Mesendoderm (in vitro differentiated cells): Measurements from ENCODE around the gene POLN.
"Not testable (repeated sequence)": the region's sequence is repeated elsewhere in the genome, so short reads cannot be mapped to it uniquely, and the experiment has no call there.

Experiments
- DNase-seq: peaks from one replicate; pipeline ENCODE4 v3.0.0; 2013
- H2AK5ac ChIP-seq: 2 replicates; pipeline ENCODE4 v1.6.1; 2013; ENCODE audit warnings: low read length, inconsistent platforms
- H2BK120ac ChIP-seq: 2 replicates; pipeline ENCODE4 v1.6.1; 2013; ENCODE audit warnings: low read depth, mild to moderate bottlenecking, low read length, moderate library complexity, mixed read lengths
- H2BK15ac ChIP-seq: replicated peaks from 2 replicates; pipeline ENCODE4 v1.6.1; 2013; ENCODE audit warnings: low read depth, mild to moderate bottlenecking, moderate library complexity
- H2BK5ac ChIP-seq: 2 replicates; pipeline ENCODE4 v1.6.1; 2013; ENCODE audit warnings: low read length, inconsistent platforms
- H3K18ac ChIP-seq: 2 replicates; pipeline ENCODE4 v1.6.1; 2013; ENCODE audit warnings: mild to moderate bottlenecking, low read length, mixed read lengths
- H3K23ac ChIP-seq: one replicate; pipeline ENCODE4 v1.6.1; 2013; ENCODE audit warnings: low read length
- H3K27ac ChIP-seq: 2 replicates; pipeline ENCODE4 v1.5.1; 2013; ENCODE audit warnings: low read depth, mild to moderate bottlenecking, inconsistent platforms, low read length, moderate library complexity
- H3K27me3 ChIP-seq: 2 replicates; pipeline ENCODE4 v1.6.1; 2013; ENCODE audit warnings: low read length, control low read depth, mild to moderate bottlenecking, inconsistent platforms; ENCODE audit not compliant: insufficient read depth, poor library complexity
- H3K36me3 ChIP-seq: 2 replicates; pipeline ENCODE4 v1.6.1; 2013; ENCODE audit warnings: low read length, inconsistent platforms; ENCODE audit not compliant: control insufficient read depth, insufficient read depth
- H3K4ac ChIP-seq: one replicate; pipeline ENCODE4 v1.6.1; 2013; ENCODE audit warnings: low read depth, mild to moderate bottlenecking, low read length, moderate library complexity
- H3K4me1 ChIP-seq: 2 replicates; pipeline ENCODE4 v1.6.1; 2013; ENCODE audit warnings: low read depth, low read length, inconsistent platforms; ENCODE audit not compliant: control insufficient read depth
- H3K4me2 ChIP-seq: 2 replicates; pipeline ENCODE4 v1.6.1; 2013; ENCODE audit warnings: low read length
- H3K4me3 ChIP-seq: 2 replicates; pipeline ENCODE4 v1.5.1; 2013; ENCODE audit warnings: mild to moderate bottlenecking, low read length
- H3K56ac ChIP-seq: one replicate; pipeline ENCODE4 v1.6.1; 2013; ENCODE audit warnings: low read length
- H3K79me1 ChIP-seq: 2 replicates; pipeline ENCODE4 v1.6.1; 2013; ENCODE audit warnings: low read length, inconsistent platforms
- H3K79me2 ChIP-seq: 2 replicates; pipeline ENCODE4 v1.6.1; 2013; ENCODE audit warnings: mild to moderate bottlenecking, low read length; ENCODE audit not compliant: control insufficient read depth, insufficient read depth
- H3K9ac ChIP-seq: 2 replicates; pipeline ENCODE4 v1.6.1; 2013; ENCODE audit warnings: low read length, inconsistent platforms
- H4K5ac ChIP-seq: one replicate; pipeline ENCODE4 v1.6.1; 2013; ENCODE audit warnings: low read length
- H4K8ac ChIP-seq: one replicate; pipeline ENCODE4 v1.6.1; 2013; ENCODE audit warnings: low read depth, mild to moderate bottlenecking, control low read depth, low read length, moderate library complexity
- WGBS: extraction: QIAGEN DNeasy Blood & Tissue Kit; methylation state at CpG from one replicate; pipeline ENCODE4 v1.1.7; 2013; ENCODE audit warnings: low lambda C conversion rate, missing lambda C conversion rate; ENCODE audit not compliant: insufficient coverage; ENCODE audit errors: extremely low coverage; 5-methylcytosine and 5-hydroxymethylcytosine counted together

Gene POLN

DNA sequence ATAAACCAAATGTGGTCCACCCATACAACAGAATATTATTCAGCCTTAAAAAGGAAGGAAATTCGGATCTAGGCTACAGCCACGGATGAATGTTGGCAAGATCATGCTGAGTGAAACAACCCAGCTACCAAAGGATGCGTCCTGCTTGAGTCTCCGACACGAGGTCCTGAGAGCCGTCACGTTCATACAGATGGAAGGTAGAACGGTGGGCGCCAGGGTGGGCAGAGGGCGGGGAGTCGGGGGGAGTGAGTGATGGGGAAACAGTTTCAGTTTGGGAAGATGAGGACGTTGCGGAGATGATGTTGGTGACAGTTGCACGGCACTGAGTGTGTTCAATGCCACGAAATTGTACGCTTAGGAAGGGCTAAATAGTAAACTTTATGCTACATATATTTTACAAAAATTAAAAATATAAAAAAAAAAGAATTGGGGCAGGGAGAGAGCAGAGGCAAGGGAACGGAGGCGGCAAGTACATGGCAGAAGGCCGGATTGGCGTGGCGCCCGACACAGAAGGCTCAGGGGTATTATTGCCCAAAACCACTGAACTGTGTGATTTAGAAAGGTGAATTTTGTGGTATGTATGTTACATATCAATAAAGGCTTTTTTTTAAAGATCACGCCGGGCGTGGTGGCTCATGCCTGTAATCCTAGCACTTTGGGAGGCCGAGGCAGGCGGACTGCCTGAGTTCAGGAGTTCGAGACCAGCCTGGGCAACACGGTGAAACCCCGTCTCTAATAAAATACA, 34.8 kb upstream of the POLN start:
- DNase-seq = no peak
- Histone ChIP-seq H2BK120ac (no peak overlapping the region), H2AK5ac (no peak overlapping the region), H3K56ac (no peak overlapping the region), H3K27me3 (no peaks in the 10 kb centered on the region), H4K5ac (no peak overlapping the region), H3K4me1 (no peaks in the 10 kb centered on the region), H2BK5ac (no peak overlapping the region), H3K27ac (no peak overlapping the region), H3K9ac (no peak overlapping the region), H2BK15ac (no peak overlapping the region), H3K4ac (no peak overlapping the region), H3K23ac (no peak overlapping the region), H3K36me3 (no peaks in the 10 kb centered on the region), H3K4me2 (no peak overlapping the region), H3K79me1 (no peaks in the 10 kb centered on the region), H3K18ac (no peak overlapping the region), H3K79me2 (no peaks in the 10 kb centered on the region), H3K4me3 (no peak overlapping the region), H4K8ac (no peak overlapping the region)
- WGBS = no CpG with 5 or more reads among the region's 30 CpGs

GRCh38 chr4:2275546-2276251, 33.8 kb upstream of the POLN start:
- no CpG with 5 or more reads among the region's 44 CpGs for WGBS

DNA sequence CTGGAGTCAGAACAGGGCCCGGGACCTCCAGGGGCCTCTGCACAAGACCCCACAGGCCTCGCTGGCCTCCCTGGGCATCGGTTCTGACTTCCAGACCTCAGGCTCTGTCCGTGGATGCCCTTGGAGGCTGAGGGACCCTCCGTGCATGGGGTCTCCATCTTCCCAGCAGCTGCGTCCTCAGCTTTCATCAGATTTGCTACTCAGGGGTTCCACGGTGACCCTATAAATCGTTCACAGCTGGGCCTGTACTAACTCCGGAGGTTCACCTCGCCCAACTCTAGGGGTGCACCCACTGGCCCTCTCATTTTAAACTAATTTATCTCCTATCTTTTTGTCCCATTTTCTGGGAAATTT, 33.1 kb upstream of the POLN start:
- not testable (repeated sequence) for H3K36me3 ChIP-seq, H3K56ac ChIP-seq, H3K4me1 ChIP-seq, H3K23ac ChIP-seq, H3K4me3 ChIP-seq, H2BK15ac ChIP-seq, H2AK5ac ChIP-seq, H2BK120ac ChIP-seq, H3K9ac ChIP-seq, H2BK5ac ChIP-seq, H3K27me3 ChIP-seq, H4K5ac ChIP-seq, H3K79me1 ChIP-seq, H3K18ac ChIP-seq, H3K27ac ChIP-seq, DNase-seq, H3K79me2 ChIP-seq, H4K8ac ChIP-seq, H3K4me2 ChIP-seq, H3K4ac ChIP-seq
- WGBS = no CpG with 5 or more reads among the region's 10 CpGs

More at GRCh38 chr4:2275546-2276251, 33.8 kb upstream of the POLN start:
- no peak overlapping the region for H2BK15ac ChIP-seq
- H2BK120ac ChIP-seq = no peak overlapping the region
- H2AK5ac ChIP-seq = no peak overlapping the region
- no peaks in the 10 kb centered on the region for H3K36me3 ChIP-seq
- no peaks in the 10 kb centered on the region for H3K79me2 ChIP-seq
- H2BK5ac ChIP-seq = no peak overlapping the region
- DNase-seq = no peak
- no peak overlapping the region for H3K4ac ChIP-seq
- H3K79me1 ChIP-seq = no peaks in the 10 kb centered on the region
- H3K4me2 ChIP-seq = no peak overlapping the region
- no peaks in the 10 kb centered on the region for H3K4me1 ChIP-seq
- no peak overlapping the region for H4K5ac ChIP-seq
- H3K23ac ChIP-seq = no peak overlapping the region
- no peak overlapping the region for H3K56ac ChIP-seq
- H3K4me3 ChIP-seq = no peak overlapping the region
- no peak overlapping the region for H3K9ac ChIP-seq
- no peaks in the 10 kb centered on the region for H3K27me3 ChIP-seq
- H3K18ac ChIP-seq = no peak overlapping the region
- no peak overlapping the region for H4K8ac ChIP-seq
- no peak overlapping the region for H3K27ac ChIP-seq

GRCh38 chr4:2274320-2275043, 32.6 kb upstream of the POLN start:
- H3K23ac ChIP-seq = no peak overlapping the region
- H4K5ac ChIP-seq = no peak overlapping the region
- no peak overlapping the region for H3K27ac ChIP-seq
- no peak overlapping the region for H3K4me3 ChIP-seq
- no peak overlapping the region for H4K8ac ChIP-seq
- H2BK15ac ChIP-seq = no peak overlapping the region
- H3K4me1 ChIP-seq = no peaks in the 10 kb centered on the region
- DNase-seq = no peak
- H3K36me3 ChIP-seq = no peaks in the 10 kb centered on the region
- no peak overlapping the region for H3K4me2 ChIP-seq
- no peak overlapping the region for H3K4ac ChIP-seq
- WGBS = no CpG with 5 or more reads among the region's 21 CpGs
- H3K27me3 ChIP-seq = no peaks in the 10 kb centered on the region
- H3K18ac ChIP-seq = no peak overlapping the region
- no peak overlapping the region for H2BK120ac ChIP-seq
- H3K56ac ChIP-seq = no peak overlapping the region
- no peak overlapping the region for H2AK5ac ChIP-seq
- no peak overlapping the region for H2BK5ac ChIP-seq
- H3K79me2 ChIP-seq = no peaks in the 10 kb centered on the region
- no peaks in the 10 kb centered on the region for H3K79me1 ChIP-seq
- H3K9ac ChIP-seq = no peak overlapping the region

DNA sequence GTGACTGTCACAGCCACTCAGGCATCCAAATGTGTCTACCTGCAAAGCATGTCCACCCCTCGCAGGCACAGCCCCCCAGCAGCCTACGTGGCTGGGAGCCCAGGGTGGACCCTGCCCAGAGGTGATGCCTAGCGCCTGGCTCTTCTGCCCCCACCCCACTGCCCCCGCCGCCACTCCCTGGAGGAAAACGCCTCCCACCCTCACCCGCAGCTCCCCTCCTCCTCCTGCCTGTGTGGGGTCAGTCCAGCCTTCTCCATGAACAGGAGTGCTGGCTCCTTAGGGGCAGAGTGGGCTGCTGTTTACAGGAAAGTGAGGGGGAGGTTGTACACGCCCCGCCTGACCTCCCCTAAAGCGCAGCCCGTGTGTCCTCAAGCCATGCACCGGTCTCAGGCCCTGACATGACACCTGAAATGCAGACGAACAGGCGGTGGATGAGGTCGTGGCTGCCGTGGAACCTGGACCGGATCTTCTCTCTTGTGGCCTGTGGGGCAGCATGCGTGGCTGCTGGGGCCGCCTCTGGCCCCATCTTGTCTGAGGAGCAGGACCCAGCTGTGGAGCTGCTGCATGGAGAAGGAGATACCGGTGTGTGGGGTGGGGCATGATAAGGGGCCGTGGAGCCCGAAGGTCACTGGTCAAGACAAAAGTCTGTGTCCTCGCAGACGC, 31.9 kb upstream of the POLN start:
- Histone ChIP-seq H2BK5ac (no peak overlapping the region), H2BK120ac (no peak overlapping the region), H3K18ac (no peak overlapping the region), H3K23ac (no peak overlapping the region), H3K79me2 (no peaks in the 10 kb centered on the region), H4K5ac (no peak overlapping the region), H3K4me1 (no peaks in the 10 kb centered on the region), H4K8ac (no peak overlapping the region), H3K4me3 (no peak overlapping the region), H3K9ac (no peak overlapping the region), H3K4ac (no peak overlapping the region), H3K4me2 (no peak overlapping the region), H2BK15ac (no peak overlapping the region), H3K27me3 (no peaks in the 10 kb centered on the region), H3K56ac (no peak overlapping the region), H2AK5ac (no peak overlapping the region), H3K36me3 (no peaks in the 10 kb centered on the region), H3K79me1 (no peaks in the 10 kb centered on the region), H3K27ac (no peak overlapping the region)
- no peak for DNase-seq
- WGBS = no CpG with 5 or more reads among the region's 24 CpGs
